DMS 273 (cell line): ENCODE data around the gene LIFR.
"Not testable (repeated sequence)": the region's sequence is repeated elsewhere in the genome, so short reads cannot be mapped to it uniquely, and the experiment has no call there.

Source experiments
- DNase-seq: peaks from one replicate; lab custom pipeline; 2025; ENCODE audit not compliant: unreplicated experiment; lab: John Stamatoyannopoulos, UW

The LIFR gene

GRCh38 chr5:38518341-38518740 is 38.1 kb downstream of the LIFR start:
- DNase-seq = no peak

DNA sequence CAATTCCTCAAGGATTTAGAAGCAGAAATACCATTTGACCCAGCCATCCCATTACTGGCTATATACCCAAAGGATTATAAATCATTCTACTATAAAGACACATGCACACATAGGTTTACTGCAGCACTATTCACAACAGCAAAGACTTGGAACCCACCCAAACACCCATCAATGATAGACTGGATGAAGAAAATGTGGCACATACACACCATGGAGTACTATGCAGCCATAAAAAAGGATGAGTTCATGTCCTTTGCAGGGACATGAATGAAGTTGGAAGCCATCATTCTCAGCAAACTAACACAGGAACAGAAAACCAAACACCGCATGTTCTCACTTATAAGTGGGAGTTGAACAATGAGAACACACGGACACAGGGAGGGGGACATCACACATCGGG is 39.8 kb downstream of the LIFR start:
- not testable (repeated sequence) for DNase-seq

DNA sequence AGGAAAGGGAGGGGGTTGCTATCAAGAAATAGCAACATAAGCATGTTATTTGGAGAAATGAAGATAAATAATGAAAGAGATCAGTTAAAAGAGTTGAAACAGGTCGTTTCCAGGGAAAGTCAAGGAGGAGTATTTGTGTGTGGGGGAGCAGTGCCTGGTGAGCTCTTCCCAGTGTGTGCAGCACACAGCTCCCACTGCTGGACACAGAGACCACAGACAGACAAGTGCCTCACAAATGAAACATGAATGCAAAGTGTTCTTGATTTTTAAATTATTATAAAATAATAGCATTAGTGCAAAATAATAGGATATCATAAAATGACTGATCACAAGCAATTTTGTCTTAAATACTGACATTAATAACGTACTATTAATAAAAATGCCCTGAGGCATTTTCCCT is 40.8 kb downstream of the LIFR start:
- peak; percentile 45 for DNase-seq

- DNase-seq = no peak
Measured at GRCh38 chr5:38515092-38515491, 41.4 kb downstream of the LIFR start.

DNA sequence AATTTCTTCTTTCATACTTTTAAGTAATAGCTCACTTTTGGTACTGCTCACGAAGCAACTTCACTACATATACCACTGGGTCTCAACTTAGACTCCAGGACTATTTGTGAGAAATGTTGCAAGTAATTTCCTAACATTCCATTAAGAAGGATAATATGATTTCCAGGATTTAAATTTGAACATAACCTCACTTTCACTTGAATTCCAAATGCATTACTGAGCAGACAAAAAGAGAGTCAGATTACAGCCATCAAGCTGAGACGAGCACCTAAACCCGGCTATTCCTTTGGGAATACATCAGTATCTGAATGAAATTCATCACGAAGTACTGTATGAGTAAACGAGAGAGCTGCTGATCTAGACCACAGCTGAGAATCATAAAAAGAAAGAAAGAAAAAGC is 47.3 kb downstream of the LIFR start:
- no peak for DNase-seq

- DNase-seq = no peak
Measured at GRCh38 chr5:38506302-38506701, 50.1 kb downstream of the LIFR start.

DNA sequence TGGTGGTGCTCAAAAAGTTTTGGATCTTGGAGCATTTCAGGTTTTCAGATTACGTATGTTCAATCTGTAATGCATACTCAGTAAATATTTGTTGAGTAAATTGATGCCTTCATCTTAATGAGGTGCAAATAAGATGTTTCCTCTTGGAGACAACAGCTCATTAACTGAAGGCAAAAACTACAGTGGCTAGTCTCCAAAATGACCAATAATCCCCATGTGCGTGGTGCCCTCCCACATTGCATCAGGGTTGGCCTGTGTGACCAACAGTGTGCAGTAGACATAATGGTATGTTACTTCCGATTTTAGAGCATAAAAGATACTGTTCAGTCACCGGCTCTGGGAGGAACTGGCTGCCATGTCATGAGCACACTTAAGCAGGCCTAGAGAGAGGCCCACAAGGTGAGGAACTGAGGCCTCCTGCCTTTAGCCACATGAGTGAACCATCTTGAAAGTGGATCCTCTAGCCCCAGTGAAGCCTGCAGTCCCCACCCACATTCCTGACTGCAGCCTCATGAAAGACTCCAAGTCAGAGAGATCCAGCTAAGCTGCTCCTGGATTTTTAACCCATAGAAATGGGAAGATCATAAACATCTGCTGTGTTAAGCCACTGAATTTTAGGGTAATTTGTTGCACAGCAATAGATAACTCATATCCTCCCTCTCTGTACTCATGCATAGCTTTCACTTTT is 55.7 kb downstream of the LIFR start:
- no peak for DNase-seq

DNA sequence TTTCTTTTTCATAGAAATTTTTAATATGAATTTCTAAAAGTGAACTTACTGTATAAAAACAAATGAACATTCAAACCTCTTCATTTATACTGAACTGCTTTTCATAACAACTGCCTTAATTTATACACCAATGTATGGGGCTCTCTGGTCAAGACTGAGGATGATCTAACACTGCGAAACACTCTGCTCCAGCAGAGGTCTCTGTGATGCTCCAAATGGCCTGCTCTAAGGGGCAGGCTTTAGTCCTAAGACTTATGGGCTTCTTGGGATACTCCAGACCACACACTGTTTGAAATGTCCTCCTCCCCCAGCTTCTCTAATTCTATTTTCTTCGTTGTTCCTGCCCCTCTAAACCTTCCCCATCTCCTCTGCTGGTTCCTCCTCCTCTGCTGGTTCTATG is 58.5 kb downstream of the LIFR start:
- peak; percentile 10 for DNase-seq

DNA sequence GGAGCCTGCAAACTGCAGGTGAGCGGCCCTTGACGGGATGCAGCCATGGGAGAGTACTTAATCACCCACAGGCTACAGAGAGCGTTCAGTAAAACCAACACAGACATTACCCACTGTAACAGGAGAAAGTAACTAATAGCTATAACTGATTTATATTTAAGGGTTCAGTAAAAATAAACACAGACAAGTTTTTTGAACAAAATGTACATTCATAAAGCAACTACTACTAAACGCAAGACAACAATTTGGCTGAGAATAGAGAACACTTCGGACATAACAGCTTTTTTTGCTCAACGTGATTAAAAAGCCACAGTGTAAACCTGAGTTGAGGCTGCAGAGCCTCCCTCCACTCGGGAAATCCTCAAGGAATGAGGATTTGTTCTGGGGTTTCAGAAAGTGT is 61.7 kb downstream of the LIFR start:
- DNase-seq = no peak

- no peak for DNase-seq
Measured at GRCh38 chr5:38494175-38494574, 62.3 kb downstream of the LIFR start.

GRCh38 chr5:38483805-38484398 is 72.5 kb downstream of the LIFR start:
- DNase-seq = no peak

GRCh38 chr5:38479315-38479904 is 77.0 kb downstream of the LIFR start:
- DNase-seq = no peak

DNA sequence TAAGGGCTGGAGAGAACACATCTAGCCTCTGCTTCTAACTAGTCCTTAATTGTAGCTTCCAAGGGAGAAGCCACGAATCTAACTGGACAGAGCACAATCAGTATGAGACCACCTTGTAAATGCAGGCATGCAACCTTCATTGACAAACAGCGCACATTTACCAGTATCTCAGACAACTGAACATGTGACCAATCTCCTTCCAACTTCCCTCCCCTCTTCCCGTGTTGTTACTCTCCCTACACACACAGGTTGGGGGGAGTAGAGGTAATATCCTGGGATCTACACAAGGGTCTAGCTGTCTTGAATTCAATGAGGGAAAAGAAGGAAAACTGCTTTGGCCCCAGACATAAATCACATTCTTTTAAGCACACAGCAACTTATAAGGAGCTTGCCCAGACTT is 77.6 kb downstream of the LIFR start:
- DNase-seq = no peak

GRCh38 chr5:38478166-38478565 is 78.3 kb downstream of the LIFR start:
- no peak for DNase-seq

- peak; percentile 82 for DNase-seq
Measured at GRCh38 chr5:38473008-38473407, 83.4 kb downstream of the LIFR start.

DNA sequence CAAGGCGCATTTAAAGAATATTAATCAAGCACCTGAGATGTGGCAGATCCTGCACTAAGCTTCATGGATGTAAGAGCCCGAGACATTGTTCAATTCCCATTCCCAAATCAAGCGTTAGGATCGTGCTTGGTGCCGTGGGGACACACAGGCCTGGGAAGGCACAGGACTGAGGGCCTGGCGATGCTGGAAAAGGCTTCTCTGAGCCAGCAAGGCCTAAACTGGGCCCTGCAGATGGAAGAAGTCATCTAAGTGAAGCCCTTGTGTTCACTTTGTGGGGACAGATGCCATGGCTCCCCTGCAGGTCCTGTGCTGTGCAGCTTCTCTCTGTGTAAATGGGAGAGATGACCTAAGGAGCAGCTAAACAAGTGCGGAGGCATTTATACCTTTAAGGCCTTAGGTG is 83.9 kb downstream of the LIFR start:
- DNase-seq = peak; percentile 49

GRCh38 chr5:38471709-38472108 is 84.7 kb downstream of the LIFR start:
- no peak for DNase-seq

GRCh38 chr5:38469707-38470267 is 86.7 kb downstream of the LIFR start:
- DNase-seq = no peak

- peak; percentile 40 for DNase-seq
Measured at GRCh38 chr5:38468978-38469706, 87.3 kb downstream of the LIFR start.

DNA sequence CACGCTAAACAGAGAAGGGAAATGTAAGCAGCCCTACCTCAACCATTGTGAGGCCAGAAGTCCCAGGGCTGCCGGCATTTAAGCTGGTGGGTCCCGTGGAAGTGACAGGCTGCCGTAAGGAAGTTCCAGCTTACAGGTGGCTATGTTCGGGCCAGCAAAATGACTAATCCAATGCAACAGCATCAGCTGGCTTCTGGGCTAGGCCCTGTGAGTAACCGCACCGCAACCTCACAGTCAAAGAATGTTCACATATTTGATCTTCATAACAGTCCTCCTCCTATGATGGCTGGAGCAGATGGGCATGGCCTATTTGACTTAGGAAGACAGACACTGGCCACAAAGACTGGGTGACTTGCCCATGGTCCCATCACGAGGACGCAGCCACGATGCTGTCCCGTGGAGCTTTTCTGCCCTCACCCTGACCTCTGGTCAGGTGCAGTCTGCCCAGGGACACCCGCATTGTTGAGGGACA is 88.2 kb downstream of the LIFR start:
- no peak for DNase-seq

DNA sequence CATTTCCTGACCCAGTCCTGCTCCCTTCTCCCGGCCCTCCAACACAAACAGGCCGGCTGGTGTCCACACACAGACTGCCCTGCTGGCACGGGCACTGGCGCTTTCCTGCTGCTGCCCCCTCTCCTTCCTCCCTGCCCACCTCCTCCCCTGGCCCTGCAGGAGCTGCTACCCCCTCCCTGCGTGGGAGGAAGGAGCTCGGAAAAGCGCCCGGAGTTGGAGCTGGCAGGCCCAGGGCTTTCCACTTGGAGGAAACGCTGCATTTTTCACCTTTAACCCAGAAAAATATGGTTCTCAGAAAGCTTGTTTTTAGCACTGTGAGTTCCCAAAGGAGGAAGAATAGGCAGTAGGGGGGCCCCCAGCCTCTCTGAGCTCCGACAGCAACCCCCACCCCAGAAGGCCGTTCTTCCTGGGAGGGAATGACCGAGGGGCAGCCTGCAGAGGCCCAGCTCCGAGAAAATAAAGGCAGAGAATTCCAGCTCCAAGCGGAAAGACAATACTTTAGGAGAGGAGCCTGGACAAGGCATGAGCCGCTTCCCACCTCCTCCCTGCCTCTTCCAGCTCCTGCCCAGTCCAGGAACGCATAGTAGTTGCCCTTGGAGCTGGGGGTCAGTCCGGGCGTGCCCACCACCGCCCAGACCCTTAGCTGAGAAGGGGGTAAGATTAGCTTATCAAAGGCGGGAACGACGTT is 88.9 kb downstream of the LIFR start:
- DNase-seq = peak; percentile 36
